Loucy (cell line): ENCODE data around the gene ASPHD2.

Experiments used
- H2AFZ ChIP-seq: fragments of 200-600 bp; sonication (generic); 2 replicates; pipeline ENCODE4 v1.6.0; 2016; ENCODE audit warnings: antibody characterized with exemption, mild to moderate bottlenecking, low read length, moderate library complexity
- H3F3A ChIP-seq: fragments of 200-600 bp; 2 replicates; pipeline ENCODE4 v1.6.0; 2016; ENCODE audit warnings: antibody characterized with exemption, low read depth, mild to moderate bottlenecking
- H3K27me3 ChIP-seq: fragments of 200-600 bp; sonication (generic); 2 replicates; pipeline ENCODE4 v1.6.1; 2014; ENCODE audit warnings: low read length, mild to moderate bottlenecking; ENCODE audit not compliant: insufficient read depth, poor library complexity, severe bottlenecking
- H3K36me3 ChIP-seq: fragments of 200-600 bp; sonication (generic); 2 replicates; pipeline ENCODE4 v1.6.1; 2016; ENCODE audit warnings: low read length; ENCODE audit not compliant: insufficient read depth
- H3K4me1 ChIP-seq: fragments of 200-600 bp; sonication (generic); 2 replicates; pipeline ENCODE4 v1.5.1; 2014; ENCODE audit warnings: low read length, mild to moderate bottlenecking; ENCODE audit not compliant: insufficient read depth, poor library complexity, severe bottlenecking
- H3K4me2 ChIP-seq: fragments of 200-600 bp; sonication (generic); 2 replicates; pipeline ENCODE4 v1.6.0; 2014; ENCODE audit warnings: antibody characterized with exemption, low read length, low read depth, mild to moderate bottlenecking; ENCODE audit not compliant: poor library complexity, severe bottlenecking
- H3K4me3 ChIP-seq: fragments of 200-600 bp; sonication (generic); 2 replicates; pipeline ENCODE4 v1.5.1; 2014; ENCODE audit warnings: low read length, mild to moderate bottlenecking, mixed read lengths; ENCODE audit not compliant: poor library complexity, severe bottlenecking
- H3K79me2 ChIP-seq: fragments of 200-600 bp; sonication (generic); 2 replicates; pipeline ENCODE4 v1.6.1; 2014; ENCODE audit warnings: low read length; ENCODE audit not compliant: insufficient read depth
- H3K9ac ChIP-seq: fragments of 200-600 bp; sonication (generic); 2 replicates; pipeline ENCODE4 v1.6.0; 2014; ENCODE audit warnings: mild to moderate bottlenecking, low read depth, low read length, moderate library complexity; ENCODE audit not compliant: poor library complexity, severe bottlenecking
- H3K9me2 ChIP-seq: fragments of 200-600 bp; sonication (generic); replicated peaks from 2 replicates; pipeline ENCODE4 v1.6.1; 2016; ENCODE audit warnings: low read depth, low read length, mixed read lengths
- H3K9me3 ChIP-seq: fragments of 200-600 bp; sonication (generic); 2 replicates; pipeline ENCODE4 v1.6.1; 2014; ENCODE audit warnings: mild to moderate bottlenecking, antibody characterized with exemption, low read length, low read depth; ENCODE audit not compliant: insufficient read depth
- H4K20me1 ChIP-seq: fragments of 200-600 bp; sonication (generic); 2 replicates; pipeline ENCODE4 v1.6.0; 2014; ENCODE audit warnings: antibody characterized with exemption, low read length, mild to moderate bottlenecking; ENCODE audit not compliant: insufficient read depth, poor library complexity, severe bottlenecking
- EZH2phosphoT487 ChIP-seq: fragments of 200-600 bp; IDR thresholded peaks from 2 replicates; pipeline ENCODE4 v1.6.1; 2018; ENCODE audit warnings: antibody characterized with exemption, mild to moderate bottlenecking, moderate library complexity, borderline replicate concordance
- TF ChIP-seq, protein P1 (sequence below): fragments of 200-600 bp; sonication (generic); conservative IDR thresholded peaks from 2 replicates; pipeline ENCODE4 v1.5.1; 2014; ENCODE audit warnings: mild to moderate bottlenecking, antibody characterized with exemption, low read length

The ASPHD2 gene

GRCh38 chr22:26417406-26417805, 11.7 kb upstream of the ASPHD2 start:
- TF ChIP-seq, protein P1, sequence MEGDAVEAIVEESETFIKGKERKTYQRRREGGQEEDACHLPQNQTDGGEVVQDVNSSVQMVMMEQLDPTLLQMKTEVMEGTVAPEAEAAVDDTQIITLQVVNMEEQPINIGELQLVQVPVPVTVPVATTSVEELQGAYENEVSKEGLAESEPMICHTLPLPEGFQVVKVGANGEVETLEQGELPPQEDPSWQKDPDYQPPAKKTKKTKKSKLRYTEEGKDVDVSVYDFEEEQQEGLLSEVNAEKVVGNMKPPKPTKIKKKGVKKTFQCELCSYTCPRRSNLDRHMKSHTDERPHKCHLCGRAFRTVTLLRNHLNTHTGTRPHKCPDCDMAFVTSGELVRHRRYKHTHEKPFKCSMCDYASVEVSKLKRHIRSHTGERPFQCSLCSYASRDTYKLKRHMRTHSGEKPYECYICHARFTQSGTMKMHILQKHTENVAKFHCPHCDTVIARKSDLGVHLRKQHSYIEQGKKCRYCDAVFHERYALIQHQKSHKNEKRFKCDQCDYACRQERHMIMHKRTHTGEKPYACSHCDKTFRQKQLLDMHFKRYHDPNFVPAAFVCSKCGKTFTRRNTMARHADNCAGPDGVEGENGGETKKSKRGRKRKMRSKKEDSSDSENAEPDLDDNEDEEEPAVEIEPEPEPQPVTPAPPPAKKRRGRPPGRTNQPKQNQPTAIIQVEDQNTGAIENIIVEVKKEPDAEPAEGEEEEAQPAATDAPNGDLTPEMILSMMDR, result no peak
- no peak for TF ChIP-seq EZH2phosphoT487
- no peak overlapping the region for H3K4me3 ChIP-seq
- no peaks in the 10 kb centered on the region for H3K9me2 ChIP-seq
- H3K36me3 ChIP-seq, result no peaks in the 10 kb centered on the region
- H3K27me3 ChIP-seq, result no peaks in the 10 kb centered on the region
- no peak overlapping the region for H3K4me2 ChIP-seq
- no peaks in the 10 kb centered on the region for H4K20me1 ChIP-seq
- H3K4me1 ChIP-seq, result no peaks in the 10 kb centered on the region
- H2AFZ ChIP-seq, result no peak overlapping the region
- no peaks in the 10 kb centered on the region for H3K9me3 ChIP-seq
- H3K79me2 ChIP-seq, result no peaks in the 10 kb centered on the region
- no peaks in the 10 kb centered on the region for H3F3A ChIP-seq
- no peak overlapping the region for H3K9ac ChIP-seq

DNA sequence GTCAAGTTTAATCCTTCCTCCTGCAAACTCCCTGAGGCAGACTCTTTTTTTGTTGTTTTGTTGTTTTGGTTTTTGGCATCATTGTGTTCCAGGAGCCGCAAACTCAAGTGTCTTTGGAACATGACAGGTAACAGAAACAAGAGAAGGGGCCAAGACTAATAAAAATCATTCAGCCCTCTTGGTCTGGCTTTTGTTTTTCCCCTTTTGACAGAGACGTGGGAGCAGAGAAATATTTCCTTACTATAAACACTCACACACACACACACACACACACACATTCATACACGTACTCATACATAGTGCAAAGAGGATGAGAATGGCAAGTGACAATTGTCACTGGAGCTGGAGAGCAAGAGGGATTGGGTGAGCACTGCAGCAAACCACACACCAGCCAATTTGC, 10.4 kb upstream of the ASPHD2 start:
- H3K9me3 ChIP-seq, result no peaks in the 10 kb centered on the region
- no peaks in the 10 kb centered on the region for H3K36me3 ChIP-seq
- no peak overlapping the region for H2AFZ ChIP-seq
- H3K9me2 ChIP-seq, result no peaks in the 10 kb centered on the region
- H3K27me3 ChIP-seq, result no peaks in the 10 kb centered on the region
- H3K4me3 ChIP-seq, result no peak overlapping the region
- no peaks in the 10 kb centered on the region for H4K20me1 ChIP-seq
- no peaks in the 10 kb centered on the region for H3K4me1 ChIP-seq
- no peaks in the 10 kb centered on the region for H3K79me2 ChIP-seq
- no peak for TF ChIP-seq EZH2phosphoT487
- no peak overlapping the region for H3K4me2 ChIP-seq
- no peaks in the 10 kb centered on the region for H3F3A ChIP-seq
- no peak overlapping the region for H3K9ac ChIP-seq

GRCh38 chr22:26426924-26427323, 2.1 kb upstream of the ASPHD2 start:
- no peaks in the 10 kb centered on the region for H3K9me2 ChIP-seq
- no peaks in the 10 kb centered on the region for H3K36me3 ChIP-seq
- no peak overlapping the region for H3K4me2 ChIP-seq
- H3K79me2 ChIP-seq, result no peaks in the 10 kb centered on the region
- H3K9me3 ChIP-seq, result no peaks in the 10 kb centered on the region
- no peaks in the 10 kb centered on the region for H4K20me1 ChIP-seq
- H3F3A ChIP-seq, result no peaks in the 10 kb centered on the region
- H2AFZ ChIP-seq, result no peak overlapping the region
- H3K9ac ChIP-seq, result no peak overlapping the region
- no peaks in the 10 kb centered on the region for H3K27me3 ChIP-seq
- no peak for TF ChIP-seq EZH2phosphoT487
- TF ChIP-seq, protein P1, result no peak
- peaks cover 30% of the 10 kb centered on the region for H3K4me1 ChIP-seq
- H3K4me3 ChIP-seq, result no peak overlapping the region

DNA sequence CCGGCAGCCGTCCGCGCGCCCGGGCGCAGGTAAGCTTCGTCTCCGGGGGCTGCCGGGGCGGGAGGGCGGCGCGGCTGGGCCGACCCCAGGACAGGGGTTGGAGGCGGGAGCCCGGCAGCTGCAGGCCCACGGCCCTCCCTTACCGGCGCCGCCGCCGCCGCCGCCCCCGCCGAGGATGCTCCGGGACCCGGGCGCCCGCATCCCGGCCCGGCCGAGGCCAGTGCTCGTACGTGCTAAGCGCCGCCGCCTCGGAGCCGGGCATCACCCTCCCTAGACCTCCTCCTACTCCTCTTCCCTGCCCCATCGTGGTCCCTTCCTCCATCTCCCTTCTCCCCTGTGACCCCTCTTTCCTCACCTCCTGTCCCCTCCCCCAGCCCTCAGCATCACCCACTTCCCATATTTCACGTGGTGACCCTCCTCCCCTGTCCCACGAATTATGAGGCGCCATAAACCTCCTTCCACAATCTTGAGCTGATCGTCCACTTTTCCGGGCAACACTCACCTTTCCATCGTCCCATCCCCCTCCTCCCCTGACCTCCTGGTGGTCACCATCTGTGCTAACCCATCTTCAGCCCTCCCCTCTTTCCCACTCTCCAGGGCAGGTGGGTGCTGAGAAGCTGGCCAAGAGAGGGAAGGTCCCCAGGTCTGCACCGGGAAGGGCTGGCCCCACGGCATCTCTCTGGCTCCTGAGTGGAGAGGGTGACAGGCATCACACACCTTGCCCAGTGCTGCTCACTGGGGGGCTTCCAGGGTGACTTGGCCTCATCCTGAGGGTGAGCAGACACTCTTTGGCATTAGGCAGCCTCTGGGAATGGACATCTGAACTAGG, 612 bp downstream of the ASPHD2 start:
- peak overlapping the region; percentile 48; the same call in 1 of the 2 replicates for H2AFZ ChIP-seq
- peak overlapping the region; percentile 74 for H3K4me3 ChIP-seq
- peak overlapping the region; percentile 14 for H3K9ac ChIP-seq

More for the DNA sequence above, 612 bp downstream of the ASPHD2 start:
- Histone ChIP-seq H3K9me3 (no peaks in the 10 kb centered on the region), H3K4me2 (peak overlapping the region; percentile 87), H3K79me2 (no peaks in the 10 kb centered on the region), H3K4me1 (peaks cover 30% of the 10 kb centered on the region), H3K9me2 (no peaks in the 10 kb centered on the region), H4K20me1 (no peaks in the 10 kb centered on the region), H3K36me3 (no peaks in the 10 kb centered on the region), H3F3A (no peaks in the 10 kb centered on the region), H3K27me3 (no peaks in the 10 kb centered on the region)
- TF ChIP-seq, protein P1, result no peak
- TF ChIP-seq EZH2phosphoT487, result no peak
